A549 (cell line): ENCODE measurements around the gene ERAL1.

Source experiments
- CEBPB ChIP-seq, 2 experiments: fragments of >200 bp in 1 of 2; sonication (Bioruptor Twin) in 1 of 2; formaldehyde crosslinking in 1 of 2; IDR thresholded peaks; 2 replicates each; pipeline ENCODE4 v1.6.1; 2012 to 2016
- CTCF ChIP-seq: fragments of >200 bp; sonication (Bioruptor Twin); formaldehyde crosslinking; IDR thresholded peaks from 3 replicates; pipeline ENCODE4 v1.5.1; 2016
- EP300 ChIP-seq, 2 experiments: fragments of >200 bp; sonication (Bioruptor Twin); formaldehyde crosslinking; IDR thresholded peaks; 2 replicates in 1 of 2; 3 replicates in 1 of 2; pipeline ENCODE4 v1.6.1; 2016 to 2017
- MYC ChIP-seq: IDR thresholded peaks from 2 replicates; pipeline ENCODE4 v1.6.1; 2012; ENCODE audit warnings: mild to moderate bottlenecking, inconsistent platforms, low read length, improper control_type of control experiment, borderline replicate concordance
- TP53 ChIP-seq: fragments of 250-450 bp; sonication (Bioruptor Pico); IDR thresholded peaks from 2 replicates; pipeline ENCODE4 v1.5.0; 2021; ENCODE audit warnings: mild to moderate bottlenecking, moderate library complexity

DNA sequence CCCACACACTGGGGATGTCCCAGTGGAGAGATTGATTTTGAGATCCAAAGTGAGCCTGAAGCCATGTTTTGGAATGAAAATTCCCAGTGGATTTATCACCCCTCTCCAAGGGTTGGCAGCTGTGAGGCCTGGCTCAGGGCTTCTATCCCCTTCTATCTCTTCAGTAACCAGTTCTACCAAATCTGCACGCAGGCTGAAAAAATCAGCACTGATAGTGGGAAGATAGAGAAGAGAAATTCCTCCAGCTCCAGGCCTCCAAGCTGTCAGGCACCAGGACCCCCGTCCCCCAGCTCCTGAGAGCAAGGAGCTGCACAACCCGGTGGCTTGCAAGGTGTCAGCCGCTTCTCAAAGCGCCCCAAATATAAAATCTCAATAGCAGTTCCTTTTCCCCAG lies 41.7 kb downstream of the ERAL1 start:
- TF ChIP-seq CTCF (no peak), EP300 (IDR thresholded peaks at IDR 0.05) (no peak), CEBPB (IDR thresholded peaks at IDR 0.05) (no peak), MYC (no peak), TP53 (CRISPR knock-in tag) (no peak)
